ENCODE measurements around the gene CYBRD1.

Gene CYBRD1

GRCh38 chr2:171571721-171572120 lies 49.4 kb downstream of the CYBRD1 start:
- peak overlapping the region; percentile 19 for H3K27ac ChIP-seq
- TF ChIP-seq CTCF (conservative IDR thresholded peaks at IDR 0.05), result no peak

GRCh38 chr2:171574149-171574795 lies 52.0 kb downstream of the CYBRD1 start:
- peak; percentile 99 for TF ChIP-seq CTCF (conservative IDR thresholded peaks at IDR 0.05)
- H3K27ac ChIP-seq, result no peak overlapping the region

- TF ChIP-seq CTCF (conservative IDR thresholded peaks at IDR 0.05), result no peak
- no peak overlapping the region for H3K27ac ChIP-seq
Measured at GRCh38 chr2:171575606-171576005, 53.3 kb downstream of the CYBRD1 start.

GRCh38 chr2:171578127-171578803 lies 56.0 kb downstream of the CYBRD1 start:
- no peak for TF ChIP-seq CTCF (conservative IDR thresholded peaks at IDR 0.05)

GRCh38 chr2:171579481-171579880 lies 57.2 kb downstream of the CYBRD1 start:
- TF ChIP-seq CTCF (conservative IDR thresholded peaks at IDR 0.05), result no peak
- H3K27ac ChIP-seq, result no peak overlapping the region

More at GRCh38 chr2:171578127-171578803, 56.0 kb downstream of the CYBRD1 start:
- H3K27ac ChIP-seq, result no peak overlapping the region

GRCh38 chr2:171583566-171583965 lies 61.3 kb downstream of the CYBRD1 start:
- no peak overlapping the region for H3K27ac ChIP-seq
- TF ChIP-seq CTCF (conservative IDR thresholded peaks at IDR 0.05), result no peak

- H3K27ac ChIP-seq, result no peak overlapping the region
- no peak for TF ChIP-seq CTCF (conservative IDR thresholded peaks at IDR 0.05)
Measured at GRCh38 chr2:171584001-171584400, 61.7 kb downstream of the CYBRD1 start.

Data from VCaP (cell line).